HepG2 (cell line): ENCODE measurements around the gene KCNK7. TPM values are rescaled to one million over a fixed set of nuclear protein-coding genes. Genes with fewer than 3 reads are reported as not detected.

Source experiments
- AGO2 ChIP-seq: fragments of 200-400 bp; formaldehyde crosslinking; optimal IDR thresholded peaks from 2 replicates; pipeline ENCODE3; 2017; ENCODE audit warnings: mild to moderate bottlenecking, low read depth, low read length, moderate library complexity
- ASH2L ChIP-seq: fragments of 300-600, 200-600 bp; sonication (generic); IDR thresholded peaks from 2 replicates; pipeline ENCODE4 v1.7.0; 2017; ENCODE audit warnings: low read depth, mild to moderate bottlenecking, moderate library complexity, mixed read lengths, low read length; ENCODE audit not compliant: insufficient read length
- CENPBD1 ChIP-seq: sonication (generic); formaldehyde crosslinking; IDR thresholded peaks from 2 replicates; pipeline ENCODE4 v1.8.0; 2022; ENCODE audit warnings: missing genetic modification reagents, low read depth, mild to moderate bottlenecking, borderline replicate concordance
- CENPT ChIP-seq: sonication (generic); formaldehyde crosslinking; IDR thresholded peaks from 2 replicates; pipeline ENCODE4 v1.8.0; 2022; ENCODE audit warnings: low read depth, mild to moderate bottlenecking, moderate library complexity, missing genetic modification reagents
- IRX3 ChIP-seq: sonication (generic); formaldehyde crosslinking; IDR thresholded peaks from 2 replicates; pipeline ENCODE4 v1.8.1; 2023; ENCODE audit warnings: mild to moderate bottlenecking, low read depth, missing genetic modification reagents, borderline replicate concordance
- ISL2 ChIP-seq: sonication (generic); formaldehyde crosslinking; IDR thresholded peaks from 2 replicates; pipeline ENCODE4 v1.5.0; 2020; ENCODE audit warnings: missing genetic modification reagents
- MAFG ChIP-seq: sonication (generic); formaldehyde crosslinking; IDR thresholded peaks from 2 replicates; pipeline ENCODE4 v1.5.1; 2020; ENCODE audit warnings: mild to moderate bottlenecking, missing genetic modification reagents
- NCOA1 ChIP-seq: sonication (generic); formaldehyde crosslinking; IDR thresholded peaks from 2 replicates; pipeline ENCODE4 v1.9.0; 2021; ENCODE audit warnings: missing genetic modification reagents
- PHB2 ChIP-seq: fragments of 450-650 bp; IDR thresholded peaks from 2 replicates; pipeline ENCODE4 v1.6.1; 2018; ENCODE audit not compliant: partially characterized antibody
- SMYD3 ChIP-seq: sonication (generic); formaldehyde crosslinking; IDR thresholded peaks from 2 replicates; pipeline ENCODE4 v1.8.1; 2023; ENCODE audit warnings: mild to moderate bottlenecking, missing genetic modification reagents
- TFDP1 ChIP-seq: IDR thresholded peaks from 2 replicates; pipeline ENCODE4 v1.6.1; 2016; ENCODE audit warnings: missing compliant biosample characterization, missing genetic modification reagents, borderline replicate concordance
- ZBTB40 ChIP-seq, 2 experiments: fragments of 450-650 bp in 1 of 2; sonication (generic) in 1 of 2; formaldehyde crosslinking in 1 of 2; IDR thresholded peaks; 2 replicates each; pipeline versions ENCODE4 v1.6.1 to v1.8.0; 2016 to 2022; ENCODE audit warnings: antibody characterized with exemption in 1 of 2, mild to moderate bottlenecking in 1 of 2, missing genetic modification reagents in 1 of 2
- ZFY ChIP-seq: sonication (generic); formaldehyde crosslinking; IDR thresholded peaks from 2 replicates; pipeline ENCODE4 v1.4.0; 2020; ENCODE audit warnings: missing genetic modification reagents
- ZNF333 ChIP-seq: sonication (generic); formaldehyde crosslinking; IDR thresholded peaks from 2 replicates; pipeline ENCODE4 v1.4.0; 2020; ENCODE audit warnings: mild to moderate bottlenecking, missing genetic modification reagents, borderline replicate concordance
- ZNF547 ChIP-seq: sonication (generic); formaldehyde crosslinking; IDR thresholded peaks from 2 replicates; pipeline ENCODE4 v1.5.1; 2020; ENCODE audit warnings: mild to moderate bottlenecking, missing genetic modification reagents
- ZNF776 ChIP-seq: sonication (generic); formaldehyde crosslinking; IDR thresholded peaks from 2 replicates; pipeline ENCODE4 v1.4.0; 2020; ENCODE audit warnings: mild to moderate bottlenecking, missing genetic modification reagents
- polyA plus RNA-seq, 8 experiments: library from polyadenylated mRNA; depleted of rRNA in 3 of 8; stranded (reverse) in 7 of 8; unstranded in 1 of 8; fragments of >200 nt; fragmentation: Illumina TruSeq in 4 of 8; extraction: Trizol in 4 of 8; gene quantifications; 2 replicates each; pipeline versions ENCODE4 v1.2.1 to v1.2.3, GENCODE V29; 2011 to 2016; ENCODE audit warnings: low read depth in 4 of 8, missing spikeins in 1 of 8, mixed read lengths in 1 of 8; ENCODE audit not compliant: insufficient read depth in 1 of 8
- total RNA-seq, 5 experiments: library from RNA; depleted of rRNA; stranded (reverse); fragments of >200 nt; fragmentation: Illumina TruSeq; extraction: Trizol; gene quantifications; 2 replicates each; pipeline ENCODE4 v1.2.3, GENCODE V29; 2016; ENCODE audit warnings: low read depth in 1 of 5
- TF ChIP-seq, protein P1 (sequence below): sonication (generic); formaldehyde crosslinking; IDR thresholded peaks from 2 replicates; pipeline ENCODE4 v1.5.1; 2020; ENCODE audit warnings: missing genetic modification reagents, mild to moderate bottlenecking, borderline replicate concordance

The KCNK7 gene
- total and polyA plus RNA-seq, 2 of the 13 experiments (the other 11 are each of a cell fraction or from before 2014, with no cell fraction given): 0.11 TPM; not detected in 1

GRCh38 chr11:65615950-65616574 lies 20.5 kb upstream of the KCNK7 start (continued):
- TF ChIP-seq ZNF547: no peak
- no peak for TF ChIP-seq ISL2
- TF ChIP-seq, protein P1, sequence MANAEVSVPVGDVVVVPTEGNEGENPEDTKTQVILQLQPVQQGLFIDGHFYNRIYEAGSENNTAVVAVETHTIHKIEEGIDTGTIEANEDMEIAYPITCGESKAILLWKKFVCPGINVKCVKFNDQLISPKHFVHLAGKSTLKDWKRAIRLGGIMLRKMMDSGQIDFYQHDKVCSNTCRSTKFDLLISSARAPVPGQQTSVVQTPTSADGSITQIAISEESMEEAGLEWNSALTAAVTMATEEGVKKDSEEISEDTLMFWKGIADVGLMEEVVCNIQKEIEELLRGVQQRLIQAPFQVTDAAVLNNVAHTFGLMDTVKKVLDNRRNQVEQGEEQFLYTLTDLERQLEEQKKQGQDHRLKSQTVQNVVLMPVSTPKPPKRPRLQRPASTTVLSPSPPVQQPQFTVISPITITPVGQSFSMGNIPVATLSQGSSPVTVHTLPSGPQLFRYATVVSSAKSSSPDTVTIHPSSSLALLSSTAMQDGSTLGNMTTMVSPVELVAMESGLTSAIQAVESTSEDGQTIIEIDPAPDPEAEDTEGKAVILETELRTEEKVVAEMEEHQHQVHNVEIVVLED (CRISPR knock-in tag): no peak
- peak; percentile 58; the same call in 1 of the 2 replicates for TF ChIP-seq ZFY (CRISPR knock-in tag)
- TF ChIP-seq TFDP1: 0 out of 2 replicates have a peak, but pooled peaks have one; percentile 10
- peak; percentile 88 for TF ChIP-seq AGO2
- no peak for TF ChIP-seq PHB2
- no peak for TF ChIP-seq CENPT (CRISPR knock-in tag)
- 0 out of 2 replicates have a peak, but pooled peaks have one; percentile 47 for TF ChIP-seq ZNF333 (CRISPR knock-in tag)
- no peak for TF ChIP-seq NCOA1 (CRISPR knock-in tag)
- TF ChIP-seq SMYD3: no peak
- TF ChIP-seq IRX3: peak; percentile 81; the same call in 1 of the 2 replicates
- TF ChIP-seq MAFG (CRISPR knock-in tag): no peak
- TF ChIP-seq ZNF776 (CRISPR knock-in tag): 0 out of 2 replicates have a peak, but pooled peaks have one; percentile 54
- no peak for TF ChIP-seq ZBTB40 (IDR thresholded peaks at IDR 0.05)
- no peak for TF ChIP-seq ZBTB40 (CRISPR knock-in tag; IDR thresholded peaks at IDR 0.05)
- no peak for TF ChIP-seq CENPBD1
- TF ChIP-seq ASH2L: peak; percentile 29
